Measurements from ENCODE around the gene SLC35B3.

DNA sequence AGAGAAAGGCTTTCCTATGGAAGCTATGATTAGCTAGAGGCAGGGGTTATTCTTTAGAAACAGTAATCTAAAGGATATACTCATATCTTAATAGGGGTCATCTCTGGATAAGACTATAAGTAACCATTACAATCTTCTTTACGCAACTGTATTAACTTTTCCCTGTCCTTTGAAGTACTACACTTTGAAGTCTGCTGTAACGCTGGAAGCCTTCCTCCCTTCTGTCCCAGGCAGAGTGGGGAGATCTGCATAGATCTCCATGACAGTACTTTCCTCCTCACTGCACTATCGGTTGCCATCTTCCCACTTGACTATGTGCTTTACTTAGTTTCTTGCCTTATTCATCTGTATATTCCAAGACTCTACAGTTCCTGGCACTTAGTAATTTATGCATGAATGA lies 20.1 kb downstream of the SLC35B3 start:
- no peak for TF ChIP-seq EZH2 (IDR thresholded peaks at IDR 0.05; ENCODE audit: low read length, unreplicated experiment)
- TF ChIP-seq, protein P1, sequence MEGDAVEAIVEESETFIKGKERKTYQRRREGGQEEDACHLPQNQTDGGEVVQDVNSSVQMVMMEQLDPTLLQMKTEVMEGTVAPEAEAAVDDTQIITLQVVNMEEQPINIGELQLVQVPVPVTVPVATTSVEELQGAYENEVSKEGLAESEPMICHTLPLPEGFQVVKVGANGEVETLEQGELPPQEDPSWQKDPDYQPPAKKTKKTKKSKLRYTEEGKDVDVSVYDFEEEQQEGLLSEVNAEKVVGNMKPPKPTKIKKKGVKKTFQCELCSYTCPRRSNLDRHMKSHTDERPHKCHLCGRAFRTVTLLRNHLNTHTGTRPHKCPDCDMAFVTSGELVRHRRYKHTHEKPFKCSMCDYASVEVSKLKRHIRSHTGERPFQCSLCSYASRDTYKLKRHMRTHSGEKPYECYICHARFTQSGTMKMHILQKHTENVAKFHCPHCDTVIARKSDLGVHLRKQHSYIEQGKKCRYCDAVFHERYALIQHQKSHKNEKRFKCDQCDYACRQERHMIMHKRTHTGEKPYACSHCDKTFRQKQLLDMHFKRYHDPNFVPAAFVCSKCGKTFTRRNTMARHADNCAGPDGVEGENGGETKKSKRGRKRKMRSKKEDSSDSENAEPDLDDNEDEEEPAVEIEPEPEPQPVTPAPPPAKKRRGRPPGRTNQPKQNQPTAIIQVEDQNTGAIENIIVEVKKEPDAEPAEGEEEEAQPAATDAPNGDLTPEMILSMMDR (conservative IDR thresholded peaks at IDR 0.05; ENCODE audit: low read depth, low read length), result no peak
- no peak for TF ChIP-seq EZH2phosphoT487 (IDR thresholded peaks at IDR 0.05; ENCODE audit: borderline replicate concordance, low read length)

Data from PC-3 (cell line).